Stimulated activated CD8-positive, alpha-beta memory T cell treated with anti-CD3 and anti-CD28 coated beads, Interleukin-7, amount 100 ng/mL, for 24 hours (primary cell): ENCODE results near the gene CD8A.
"Not testable (repeated sequence)": the region's sequence is repeated elsewhere in the genome, so short reads cannot be mapped to it uniquely, and the experiment has no call there.

Experiments used
- DNase-seq: peaks from one replicate; pipeline ENCODE4 v3.0.0-alpha.2; 2020; ENCODE audit warnings: low read depth

Gene CD8A

GRCh38 chr2:86790676-86791572 lies at the start of gene CD8A:
Gene CD8A, minus strand, starts transcription at chr2:86790913. Its CDS starts 88 bp downstream, at chr2:86790825.
- DNase-seq: no peak

GRCh38 chr2:86839871-86840548 lies 49.3 kb upstream of the CD8A start:
- not testable (repeated sequence) for DNase-seq

- not testable (repeated sequence) for DNase-seq
These were observed 48.7 kb upstream of the CD8A start for GRCh38 chr2:86839455-86839854.

GRCh38 chr2:86837714-86838113 lies 47.0 kb upstream of the CD8A start:
- DNase-seq: not testable (repeated sequence)

GRCh38 chr2:86836915-86837695 lies 46.4 kb upstream of the CD8A start:
- DNase-seq: not testable (repeated sequence)

- not testable (repeated sequence) for DNase-seq
These were observed 44.8 kb upstream of the CD8A start for GRCh38 chr2:86835548-86835889.

- no peak for DNase-seq
These were observed 42.6 kb upstream of the CD8A start for GRCh38 chr2:86833315-86833714.

- DNase-seq: no peak
These were observed 41.8 kb upstream of the CD8A start for GRCh38 chr2:86832334-86833096.

GRCh38 chr2:86831537-86831936 lies 40.8 kb upstream of the CD8A start:
- DNase-seq: no peak

GRCh38 chr2:86826951-86827350 lies 36.2 kb upstream of the CD8A start:
- DNase-seq: no peak

- DNase-seq: no peak
These were observed 35.1 kb upstream of the CD8A start for GRCh38 chr2:86825693-86826381.

GRCh38 chr2:86825036-86825692 lies 34.5 kb upstream of the CD8A start:
- no peak for DNase-seq

GRCh38 chr2:86822668-86823345 lies 32.1 kb upstream of the CD8A start:
- DNase-seq: no peak

GRCh38 chr2:86821842-86822241 lies 31.1 kb upstream of the CD8A start:
- DNase-seq: no peak

- DNase-seq: no peak
These were observed 30.6 kb upstream of the CD8A start for GRCh38 chr2:86821306-86821705.

- no peak for DNase-seq
These were observed 28.2 kb upstream of the CD8A start for GRCh38 chr2:86818957-86819356.

GRCh38 chr2:86818114-86818801 lies 27.5 kb upstream of the CD8A start:
- no peak for DNase-seq

- no peak for DNase-seq
These were observed 24.9 kb upstream of the CD8A start for GRCh38 chr2:86815611-86816010.

- no peak for DNase-seq
These were observed 18.9 kb upstream of the CD8A start for GRCh38 chr2:86809481-86810121.
